Stimulated activated naive CD4-positive, alpha-beta T cell treated with Interleukin-2 at 50 U/mL for 16 hours (primary cell): Measurements from ENCODE around the gene CPAMD8.

Source experiments
- DNase-seq: peaks from one replicate; lab custom pipeline; 2025; lab: John Stamatoyannopoulos, UW

Gene CPAMD8

DNA sequence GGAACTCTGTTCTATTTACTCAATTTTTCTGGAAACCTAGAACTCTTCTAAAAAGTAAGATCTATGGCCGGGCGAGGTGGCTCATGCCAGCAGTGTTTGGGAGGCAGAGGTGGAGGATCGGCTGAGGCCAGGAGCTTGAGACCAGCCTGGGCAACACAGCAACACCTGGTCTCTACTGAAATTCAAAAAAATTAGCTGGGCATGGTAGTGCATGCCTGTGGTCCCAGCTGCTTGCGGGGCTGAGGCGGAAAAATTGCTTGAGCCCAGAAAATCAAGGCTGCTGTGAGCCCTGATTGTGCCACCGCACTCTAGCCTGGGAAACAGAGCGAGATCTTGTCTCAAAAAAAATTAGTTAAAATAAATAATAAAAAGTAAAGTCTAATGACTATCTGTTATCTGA, 109.2 kb downstream of the CPAMD8 start:
- no peak for DNase-seq

DNA sequence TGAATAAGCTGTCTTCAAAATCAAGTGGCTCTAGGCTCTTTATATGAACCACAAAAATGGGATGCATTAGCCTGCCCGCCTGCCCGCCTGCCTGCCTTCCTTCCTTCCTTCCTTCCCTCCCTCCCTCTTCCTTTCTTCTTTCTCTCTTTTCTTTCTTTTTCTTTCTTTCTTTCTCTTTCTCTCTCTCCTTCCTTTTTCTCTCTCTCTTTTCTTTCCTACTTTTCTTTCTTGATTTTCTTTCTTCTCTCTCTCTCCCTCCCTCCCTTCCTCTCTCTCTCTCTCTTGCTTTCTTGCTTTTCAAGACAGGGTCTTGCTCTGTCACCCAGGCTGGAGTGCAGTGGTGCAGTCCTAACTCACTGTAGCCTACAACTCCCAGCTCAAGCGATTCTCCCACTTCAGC, 110.9 kb downstream of the CPAMD8 start:
- no peak for DNase-seq

GRCh38 chr19:16915135-16915534, 111.5 kb downstream of the CPAMD8 start:
- DNase-seq: no peak

DNA sequence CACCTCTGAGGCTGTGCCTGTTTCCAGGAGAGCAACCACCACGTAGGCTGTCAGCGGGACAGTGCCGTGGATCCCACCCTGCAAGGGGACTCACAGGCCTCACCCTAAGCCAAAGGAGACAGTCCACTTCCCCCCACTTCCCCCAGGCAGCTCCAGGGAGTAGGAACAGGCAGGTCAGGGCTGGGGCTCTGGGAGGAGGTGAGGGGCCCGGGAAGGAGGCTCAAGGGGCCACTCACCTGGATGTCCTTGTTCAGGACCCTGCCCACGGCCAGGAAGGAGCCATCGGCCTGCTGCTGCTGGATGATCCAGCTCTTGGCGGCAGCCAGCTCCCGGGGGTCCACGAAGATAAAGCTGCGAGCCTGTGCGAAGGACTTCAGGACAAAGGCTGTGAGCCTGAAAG, 112.2 kb downstream of the CPAMD8 start:
- no peak for DNase-seq

GRCh38 chr19:16912780-16913179, 113.8 kb downstream of the CPAMD8 start:
- no peak for DNase-seq

- DNase-seq: no peak
Measured at GRCh38 chr19:16911046-16911445, 115.6 kb downstream of the CPAMD8 start.

DNA sequence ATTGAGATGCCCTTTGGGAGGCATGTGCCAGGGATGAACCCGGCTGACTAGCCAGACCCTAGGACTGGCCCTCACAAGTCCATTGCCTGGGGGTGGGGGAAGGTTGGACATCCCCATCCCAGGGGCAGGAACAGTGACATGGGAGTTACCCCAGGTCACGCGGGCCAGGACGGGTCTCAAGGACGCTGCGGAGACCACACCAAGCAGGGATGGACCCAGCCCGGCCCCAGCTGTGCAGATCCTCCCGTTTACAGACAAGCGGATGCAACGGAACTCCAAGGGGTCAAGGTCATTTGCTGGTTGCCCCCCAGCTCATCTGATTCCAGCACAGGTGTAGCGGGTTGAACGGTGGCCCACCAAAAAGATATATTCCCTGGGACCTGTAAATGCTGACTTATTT, 117.9 kb downstream of the CPAMD8 start:
- DNase-seq: no peak

- no peak for DNase-seq
Measured at GRCh38 chr19:16904599-16904998, 122.0 kb downstream of the CPAMD8 start.

GRCh38 chr19:16903347-16903746, 123.3 kb downstream of the CPAMD8 start:
- DNase-seq: no peak

DNA sequence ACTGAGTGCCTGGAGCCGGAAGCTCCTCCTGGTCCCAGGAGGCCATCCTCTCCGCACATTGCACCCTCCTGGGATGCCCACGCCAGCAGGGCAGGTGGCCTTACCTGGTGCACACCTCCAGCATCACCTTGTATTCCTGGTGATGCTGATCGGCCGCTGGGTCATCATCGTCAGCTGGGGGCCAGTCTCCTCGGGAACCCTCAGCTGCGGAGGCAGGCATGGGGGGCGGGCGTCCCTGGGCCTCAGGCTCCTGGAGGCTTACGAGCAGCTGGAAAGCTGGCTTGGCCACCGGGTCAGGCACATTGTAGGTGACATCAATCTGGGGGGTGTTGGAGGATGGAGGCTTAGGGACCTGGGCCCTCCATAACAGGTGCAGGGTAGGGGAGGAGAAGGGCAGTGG, 124.1 kb downstream of the CPAMD8 start:
- DNase-seq: no peak

- no peak for DNase-seq
Measured at GRCh38 chr19:16901491-16902175, 125.0 kb downstream of the CPAMD8 start.

- DNase-seq: no peak
Measured at GRCh38 chr19:16899566-16900075, 127.0 kb downstream of the CPAMD8 start.

GRCh38 chr19:16898361-16899015, 128.1 kb downstream of the CPAMD8 start:
- DNase-seq: no peak

DNA sequence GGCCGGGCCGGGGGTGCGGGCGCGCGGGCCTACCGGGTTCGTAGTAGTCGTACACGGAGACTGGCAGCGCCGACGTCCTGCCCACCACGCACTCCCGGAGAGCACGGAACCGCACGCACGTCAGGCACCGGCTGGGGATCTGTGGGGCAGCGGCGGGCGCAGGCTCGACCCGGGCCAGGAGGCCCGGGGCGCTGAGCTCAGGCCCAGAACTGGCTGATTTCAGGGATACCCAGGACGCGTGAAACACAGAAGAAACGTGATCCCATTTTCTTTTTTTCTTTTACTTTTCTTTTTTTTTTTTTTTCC, 128.8 kb downstream of the CPAMD8 start:
- no peak for DNase-seq

GRCh38 chr19:16897029-16897855, 129.4 kb downstream of the CPAMD8 start:
- peak; percentile 59 for DNase-seq

- DNase-seq: no peak
Measured at GRCh38 chr19:16896146-16897028, 130.2 kb downstream of the CPAMD8 start.

DNA sequence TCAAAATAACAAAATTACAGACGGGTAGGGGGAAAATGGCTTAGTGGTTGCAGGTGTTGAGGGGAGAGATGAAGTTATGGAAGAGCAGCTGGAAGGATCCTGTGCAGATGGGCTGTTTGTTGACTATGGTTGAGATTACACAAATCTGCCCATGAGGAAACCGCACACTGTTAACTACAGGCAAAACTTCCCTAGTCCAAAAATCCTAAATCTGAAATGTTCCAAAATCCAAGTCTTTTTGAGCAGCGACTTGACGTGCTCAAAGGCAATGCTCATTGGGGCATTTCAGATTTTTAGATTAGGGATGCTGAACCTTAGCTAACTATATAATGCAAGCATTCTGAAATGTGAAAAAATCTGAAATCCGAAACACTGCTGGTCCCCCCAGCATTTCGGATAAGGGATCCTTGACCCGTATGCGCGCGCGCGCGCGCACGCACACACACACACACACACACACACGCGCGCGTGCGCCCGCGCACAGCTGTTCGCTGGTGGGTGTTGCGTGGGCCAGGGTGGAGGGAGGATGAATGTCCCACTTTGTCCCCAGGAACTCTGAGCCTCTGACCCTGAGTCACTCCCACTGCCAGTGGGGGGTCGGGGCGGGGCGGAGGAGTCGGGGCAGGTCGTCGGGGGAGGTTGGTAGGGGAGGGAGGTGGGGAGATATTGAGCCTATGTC, 131.0 kb downstream of the CPAMD8 start:
- no peak for DNase-seq

GRCh38 chr19:16894080-16894479, 132.5 kb downstream of the CPAMD8 start:
- no peak for DNase-seq

DNA sequence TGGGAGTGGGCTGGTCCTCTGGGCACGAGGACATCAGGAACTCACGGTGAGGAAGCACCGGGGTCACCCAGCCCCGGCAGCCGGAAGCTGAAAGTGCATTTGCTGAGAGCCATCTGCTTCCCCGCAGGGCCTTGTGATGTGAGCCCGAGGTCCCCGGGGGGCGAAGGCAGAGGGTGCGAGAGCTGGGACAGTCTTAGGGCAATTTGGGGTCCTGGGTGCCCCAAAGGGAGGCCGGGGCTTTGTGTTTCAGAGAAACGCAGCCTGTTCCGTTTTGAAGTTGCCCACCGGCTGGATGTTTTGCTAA, 133.0 kb downstream of the CPAMD8 start:
- no peak for DNase-seq

- no peak for DNase-seq
Measured at GRCh38 chr19:16892868-16893685, 133.5 kb downstream of the CPAMD8 start.

GRCh38 chr19:16892436-16892835, 134.2 kb downstream of the CPAMD8 start:
- no peak for DNase-seq
